ENCODE measurements around the gene SLIT3.

DNA sequence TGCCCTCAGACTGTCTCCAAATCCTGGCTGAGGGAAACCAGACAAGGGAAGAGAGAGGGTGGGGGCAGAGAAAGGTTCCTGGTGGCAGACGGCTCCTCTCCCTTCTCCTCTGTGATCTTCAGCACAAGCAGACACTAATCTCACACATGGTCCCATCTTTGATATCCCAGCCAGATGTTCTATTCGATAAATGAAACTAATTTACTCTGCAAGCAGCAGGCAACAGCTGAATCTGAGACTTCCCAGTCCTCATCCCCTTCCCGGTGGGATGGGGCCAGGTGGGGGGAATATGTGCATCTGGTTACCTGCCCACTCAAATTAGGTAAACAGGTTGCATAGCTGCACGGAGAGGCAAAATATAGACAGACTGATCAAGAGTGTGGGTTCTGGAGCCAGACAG, 512.8 kb downstream of the SLIT3 start:
- TF ChIP-seq GLIS3 (CRISPR knock-in tag; IDR thresholded peaks at IDR 0.05), result no peak
- TF ChIP-seq TOX (CRISPR knock-in tag; IDR thresholded peaks at IDR 0.05; ENCODE audit: borderline replicate concordance), result no peak
- TF ChIP-seq BACH2 (CRISPR knock-in tag; IDR thresholded peaks at IDR 0.05; ENCODE audit: borderline replicate concordance), result no peak
- TF ChIP-seq, protein P1, sequence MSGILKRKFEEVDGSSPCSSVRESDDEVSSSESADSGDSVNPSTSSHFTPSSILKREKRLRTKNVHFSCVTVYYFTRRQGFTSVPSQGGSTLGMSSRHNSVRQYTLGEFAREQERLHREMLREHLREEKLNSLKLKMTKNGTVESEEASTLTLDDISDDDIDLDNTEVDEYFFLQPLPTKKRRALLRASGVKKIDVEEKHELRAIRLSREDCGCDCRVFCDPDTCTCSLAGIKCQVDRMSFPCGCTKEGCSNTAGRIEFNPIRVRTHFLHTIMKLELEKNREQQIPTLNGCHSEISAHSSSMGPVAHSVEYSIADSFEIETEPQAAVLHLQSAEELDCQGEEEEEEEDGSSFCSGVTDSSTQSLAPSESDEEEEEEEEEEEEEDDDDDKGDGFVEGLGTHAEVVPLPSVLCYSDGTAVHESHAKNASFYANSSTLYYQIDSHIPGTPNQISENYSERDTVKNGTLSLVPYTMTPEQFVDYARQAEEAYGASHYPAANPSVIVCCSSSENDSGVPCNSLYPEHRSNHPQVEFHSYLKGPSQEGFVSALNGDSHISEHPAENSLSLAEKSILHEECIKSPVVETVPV (CRISPR knock-in tag; IDR thresholded peaks at IDR 0.05), result no peak
- TF ChIP-seq ZFP3 (CRISPR knock-in tag; IDR thresholded peaks at IDR 0.05), result no peak
- TF ChIP-seq, protein P2, sequence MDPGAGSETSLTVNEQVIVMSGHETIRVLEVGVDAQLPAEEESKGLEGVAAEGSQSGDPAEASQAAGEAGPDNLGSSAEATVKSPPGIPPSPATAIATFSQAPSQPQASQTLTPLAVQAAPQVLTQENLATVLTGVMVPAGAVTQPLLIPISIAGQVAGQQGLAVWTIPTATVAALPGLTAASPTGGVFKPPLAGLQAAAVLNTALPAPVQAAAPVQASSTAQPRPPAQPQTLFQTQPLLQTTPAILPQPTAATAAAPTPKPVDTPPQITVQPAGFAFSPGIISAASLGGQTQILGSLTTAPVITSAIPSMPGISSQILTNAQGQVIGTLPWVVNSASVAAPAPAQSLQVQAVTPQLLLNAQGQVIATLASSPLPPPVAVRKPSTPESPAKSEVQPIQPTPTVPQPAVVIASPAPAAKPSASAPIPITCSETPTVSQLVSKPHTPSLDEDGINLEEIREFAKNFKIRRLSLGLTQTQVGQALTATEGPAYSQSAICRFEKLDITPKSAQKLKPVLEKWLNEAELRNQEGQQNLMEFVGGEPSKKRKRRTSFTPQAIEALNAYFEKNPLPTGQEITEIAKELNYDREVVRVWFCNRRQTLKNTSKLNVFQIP (CRISPR knock-in tag; IDR thresholded peaks at IDR 0.05; ENCODE audit: borderline replicate concordance, low read depth), result no peak
- TF ChIP-seq, protein P3, sequence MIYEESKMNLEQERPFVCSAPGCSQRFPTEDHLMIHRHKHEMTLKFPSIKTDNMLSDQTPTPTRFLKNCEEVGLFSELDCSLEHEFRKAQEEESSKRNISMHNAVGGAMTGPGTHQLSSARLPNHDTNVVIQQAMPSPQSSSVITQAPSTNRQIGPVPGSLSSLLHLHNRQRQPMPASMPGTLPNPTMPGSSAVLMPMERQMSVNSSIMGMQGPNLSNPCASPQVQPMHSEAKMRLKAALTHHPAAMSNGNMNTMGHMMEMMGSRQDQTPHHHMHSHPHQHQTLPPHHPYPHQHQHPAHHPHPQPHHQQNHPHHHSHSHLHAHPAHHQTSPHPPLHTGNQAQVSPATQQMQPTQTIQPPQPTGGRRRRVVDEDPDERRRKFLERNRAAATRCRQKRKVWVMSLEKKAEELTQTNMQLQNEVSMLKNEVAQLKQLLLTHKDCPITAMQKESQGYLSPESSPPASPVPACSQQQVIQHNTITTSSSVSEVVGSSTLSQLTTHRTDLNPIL (CRISPR knock-in tag; IDR thresholded peaks at IDR 0.05; ENCODE audit: low read depth), result no peak
- TF ChIP-seq ZNF565 (CRISPR knock-in tag; conservative IDR thresholded peaks at IDR 0.05; ENCODE audit: low read depth), result no peak
- TF ChIP-seq, protein P4, sequence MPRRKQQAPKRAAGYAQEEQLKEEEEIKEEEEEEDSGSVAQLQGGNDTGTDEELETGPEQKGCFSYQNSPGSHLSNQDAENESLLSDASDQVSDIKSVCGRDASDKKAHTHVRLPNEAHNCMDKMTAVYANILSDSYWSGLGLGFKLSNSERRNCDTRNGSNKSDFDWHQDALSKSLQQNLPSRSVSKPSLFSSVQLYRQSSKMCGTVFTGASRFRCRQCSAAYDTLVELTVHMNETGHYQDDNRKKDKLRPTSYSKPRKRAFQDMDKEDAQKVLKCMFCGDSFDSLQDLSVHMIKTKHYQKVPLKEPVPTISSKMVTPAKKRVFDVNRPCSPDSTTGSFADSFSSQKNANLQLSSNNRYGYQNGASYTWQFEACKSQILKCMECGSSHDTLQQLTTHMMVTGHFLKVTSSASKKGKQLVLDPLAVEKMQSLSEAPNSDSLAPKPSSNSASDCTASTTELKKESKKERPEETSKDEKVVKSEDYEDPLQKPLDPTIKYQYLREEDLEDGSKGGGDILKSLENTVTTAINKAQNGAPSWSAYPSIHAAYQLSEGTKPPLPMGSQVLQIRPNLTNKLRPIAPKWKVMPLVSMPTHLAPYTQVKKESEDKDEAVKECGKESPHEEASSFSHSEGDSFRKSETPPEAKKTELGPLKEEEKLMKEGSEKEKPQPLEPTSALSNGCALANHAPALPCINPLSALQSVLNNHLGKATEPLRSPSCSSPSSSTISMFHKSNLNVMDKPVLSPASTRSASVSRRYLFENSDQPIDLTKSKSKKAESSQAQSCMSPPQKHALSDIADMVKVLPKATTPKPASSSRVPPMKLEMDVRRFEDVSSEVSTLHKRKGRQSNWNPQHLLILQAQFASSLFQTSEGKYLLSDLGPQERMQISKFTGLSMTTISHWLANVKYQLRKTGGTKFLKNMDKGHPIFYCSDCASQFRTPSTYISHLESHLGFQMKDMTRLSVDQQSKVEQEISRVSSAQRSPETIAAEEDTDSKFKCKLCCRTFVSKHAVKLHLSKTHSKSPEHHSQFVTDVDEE (CRISPR knock-in tag; IDR thresholded peaks at IDR 0.05), result 0 out of 2 replicates have a peak, but pooled peaks have one; percentile 37
- no peak for TF ChIP-seq ISL1 (CRISPR knock-in tag; IDR thresholded peaks at IDR 0.05)
- no peak for TF ChIP-seq ZNF70 (CRISPR knock-in tag; IDR thresholded peaks at IDR 0.05)
- no peak for TF ChIP-seq ZC3H10 (CRISPR knock-in tag; IDR thresholded peaks at IDR 0.05)
- TF ChIP-seq RARB (CRISPR knock-in tag; IDR thresholded peaks at IDR 0.05), result no peak

Measured in SK-N-SH treated with all-trans-retinoic acid at 6 μM for 48 hours (cell line).